ENCODE results near the gene ORMDL1. TPM values are rescaled to one million over a fixed set of nuclear protein-coding genes. Genes with fewer than 3 reads are reported as not detected.
A peak's percentile ranks its signal among the peaks of the same experiment; 100 is the strongest.

ORMDL1 gene
- total and polyA plus RNA-seq, 2 donors (not counting 1 experiment from before 2014, with no cell fraction given) = 68.5 to 96.7 TPM

- no peak for DNase-seq (ENCODE audit: low read depth in 2 of 2)
- Histone ChIP-seq H2AFZ (ENCODE audit: low read length) (no peak overlapping the region), H3K27ac (ENCODE audit: insufficient read depth, low read length) (no peak overlapping the region), H3K27me3 (ENCODE audit: control insufficient read depth, insufficient read depth, low read length) (no peaks in the 10 kb centered on the region), H3K4me3 (replicated peaks in 1 of 4; ENCODE audit: control extremely low read depth in 1 of 4, insufficient read depth in 1 of 4, low read depth in 3 of 4, low read length in 4 of 4) (no peak overlapping the region), H3K4me1 (ENCODE audit: control insufficient read depth, extremely low read depth, insufficient read depth, low read length) (peaks cover 2% of the 10 kb centered on the region), H3K9me3 (ENCODE audit: control insufficient read depth, insufficient read depth, low read depth, low read length) (no peaks in the 10 kb centered on the region), H3K36me3 (ENCODE audit: control insufficient read depth, insufficient read depth, low read length) (no peaks in the 10 kb centered on the region), H3K9ac (ENCODE audit: insufficient read depth, low read length) (no peak overlapping the region), H3K79me2 (ENCODE audit: control insufficient read depth, insufficient read depth, low read length) (peaks cover 11% of the 10 kb centered on the region), H3K4me2 (ENCODE audit: extremely low read depth, insufficient read depth, low read length) (no peak overlapping the region), H4K20me1 (ENCODE audit: control insufficient read depth, extremely low read depth, insufficient read depth, low read length) (no peaks in the 10 kb centered on the region)
- TF ChIP-seq EZH2 (IDR thresholded peaks at IDR 0.05; ENCODE audit: low read length, missing control alignments) (no peak), CTCF (conservative IDR thresholded peaks at IDR 0.05 in 1 of 2, IDR thresholded peaks at IDR 0.05 in 1 of 2; ENCODE audit: low read depth in 1 of 2, low read length in 2 of 2) (no peak)
These were observed 10.2 kb upstream of the ORMDL1 start for GRCh38 chr2:189794310-189794709.

- H3K9ac ChIP-seq (ENCODE audit: insufficient read depth, low read length) = no peak overlapping the region
- no peaks in the 10 kb centered on the region for H3K9me3 ChIP-seq (ENCODE audit: control insufficient read depth, insufficient read depth, low read depth, low read length)
- H3K36me3 ChIP-seq (ENCODE audit: control insufficient read depth, insufficient read depth, low read length) = no peaks in the 10 kb centered on the region
- peaks cover 23% of the 10 kb centered on the region for H3K79me2 ChIP-seq (ENCODE audit: control insufficient read depth, insufficient read depth, low read length)
- no peak overlapping the region for H3K4me3 ChIP-seq (replicated peaks in 1 of 4; ENCODE audit: control extremely low read depth in 1 of 4, insufficient read depth in 1 of 4, low read depth in 3 of 4, low read length in 4 of 4)
- H3K27ac ChIP-seq (ENCODE audit: insufficient read depth, low read length) = no peak overlapping the region
- TF ChIP-seq EZH2 (IDR thresholded peaks at IDR 0.05; ENCODE audit: low read length, missing control alignments) (no peak), CTCF (conservative IDR thresholded peaks at IDR 0.05 in 1 of 2, IDR thresholded peaks at IDR 0.05 in 1 of 2; ENCODE audit: low read depth in 1 of 2, low read length in 2 of 2) (no peak)
- H3K4me1 ChIP-seq (ENCODE audit: control insufficient read depth, extremely low read depth, insufficient read depth, low read length) = no peaks in the 10 kb centered on the region
- no peak overlapping the region for H2AFZ ChIP-seq (ENCODE audit: low read length)
- H3K4me2 ChIP-seq (ENCODE audit: extremely low read depth, insufficient read depth, low read length) = no peak overlapping the region
- H4K20me1 ChIP-seq (ENCODE audit: control insufficient read depth, extremely low read depth, insufficient read depth, low read length) = no peaks in the 10 kb centered on the region
- H3K27me3 ChIP-seq (ENCODE audit: control insufficient read depth, insufficient read depth, low read length) = no peaks in the 10 kb centered on the region
- no peak for DNase-seq (ENCODE audit: low read depth in 2 of 2)
These were observed 7.4 kb upstream of the ORMDL1 start for GRCh38 chr2:189791338-189792042.

GRCh38 chr2:189783451-189783926, 650 bp downstream of the ORMDL1 start:
- Histone ChIP-seq H3K4me1 (ENCODE audit: control insufficient read depth, extremely low read depth, insufficient read depth, low read length) (no peaks in the 10 kb centered on the region), H3K27me3 (ENCODE audit: control insufficient read depth, insufficient read depth, low read length) (no peaks in the 10 kb centered on the region), H2AFZ (ENCODE audit: low read length) (peak overlapping the region; percentile 89), H3K79me2 (ENCODE audit: control insufficient read depth, insufficient read depth, low read length) (peaks cover 73% of the 10 kb centered on the region), H3K9ac (ENCODE audit: insufficient read depth, low read length) (peak overlapping the region; percentile 89), H3K27ac (ENCODE audit: insufficient read depth, low read length) (peak overlapping the region; percentile 95), H3K9me3 (ENCODE audit: control insufficient read depth, insufficient read depth, low read depth, low read length) (no peaks in the 10 kb centered on the region), H3K36me3 (ENCODE audit: control insufficient read depth, insufficient read depth, low read length) (peaks cover 2% of the 10 kb centered on the region), H3K4me3 (replicated peaks in 1 of 4; ENCODE audit: control extremely low read depth in 1 of 4, insufficient read depth in 1 of 4, low read depth in 3 of 4, low read length in 4 of 4) (peak overlapping the region; percentile 73 to 97 (median 93)), H4K20me1 (ENCODE audit: control insufficient read depth, extremely low read depth, insufficient read depth, low read length) (no peaks in the 10 kb centered on the region), H3K4me2 (ENCODE audit: extremely low read depth, insufficient read depth, low read length) (peak overlapping the region; percentile 86)
- no peak for TF ChIP-seq EZH2 (IDR thresholded peaks at IDR 0.05; ENCODE audit: low read length, missing control alignments)
- TF ChIP-seq CTCF (conservative IDR thresholded peaks at IDR 0.05 in 1 of 2, IDR thresholded peaks at IDR 0.05 in 1 of 2; ENCODE audit: low read depth in 1 of 2, low read length in 2 of 2) = no peak
- DNase-seq (ENCODE audit: low read depth in 2 of 2) = peak; percentile 47 to 56
